ENCODE measurements around the gene PPARA. TPM values are rescaled to one million over a fixed set of nuclear protein-coding genes. Genes with fewer than 3 reads are reported as not detected.

PPARA gene
- total RNA-seq, 1 experiment from 2014 or later, result 14.5 TPM

- no TSS peak for BruUV-seq (replicated peaks)
- CTCF ChIA-PET, result no interaction called here
- H3K9me3 ChIP-seq (ENCODE audit: control insufficient read depth in 1 of 2, insufficient read depth in 1 of 2, low read depth in 1 of 2, low read length in 2 of 2), result no peaks in the 10 kb centered on the region
- H3K27ac ChIP-seq (ENCODE audit: low read depth, low read length), result no peak overlapping the region
- no peak for DNase-seq (ENCODE audit: low read depth, low spot score)
- H3K4me1 ChIP-seq (ENCODE audit: control insufficient read depth in 1 of 2, insufficient read depth in 2 of 2, low read length in 2 of 2), result no peaks in the 10 kb centered on the region
- no peaks in the 10 kb centered on the region for H3K9me2 ChIP-seq (ENCODE audit: insufficient read depth)
- no peak overlapping the region for H3K9ac ChIP-seq (ENCODE audit: low read length)
- no peaks in the 10 kb centered on the region for H3K27me3 ChIP-seq (ENCODE audit: insufficient read depth, low read length)
- RAD21 ChIA-PET (ENCODE audit: low non-redundant PET in 1 of 2, low total read pairs in 2 of 2, uncharacterized antibody in 2 of 2, unreplicated experiment in 2 of 2), result no interaction called here
- POLR2A ChIA-PET, result no interaction called here
- H3K4me3 ChIP-seq (replicated peaks in 1 of 2; ENCODE audit: low read depth in 1 of 2, low read length in 2 of 2), result no peak overlapping the region
- H4K20me1 ChIP-seq (ENCODE audit: insufficient read depth), result no peaks in the 10 kb centered on the region
- H3K79me2 ChIP-seq (ENCODE audit: insufficient read depth, low read length), result no peaks in the 10 kb centered on the region
- H3K36me3 ChIP-seq (ENCODE audit: control insufficient read depth in 1 of 2, insufficient read depth in 2 of 2, low read length in 2 of 2), result no peaks in the 10 kb centered on the region
- H2AFZ ChIP-seq (ENCODE audit: low read depth, low read length, poor library complexity, severe bottlenecking), result no peak overlapping the region
- no peak overlapping the region for H3K4me2 ChIP-seq (ENCODE audit: low read length)
- intact Hi-C loops (cut with micrococcal nuclease), result no loop called here
- no peak for TF ChIP-seq SIN3A (IDR thresholded peaks at IDR 0.05; ENCODE audit: low read depth)
- no peak for TF ChIP-seq RAD21 (IDR thresholded peaks at IDR 0.05; ENCODE audit: low read depth)
- no peak for TF ChIP-seq JUND (IDR thresholded peaks at IDR 0.05)
- no peak for TF ChIP-seq EZH2phosphoT487 (IDR thresholded peaks at IDR 0.05; ENCODE audit: borderline replicate concordance)
- ATAC-seq, result no peak
These were observed 74.6 kb downstream of the PPARA start for GRCh38 chr22:46224898-46225290.

- intact Hi-C loops (cut with micrococcal nuclease), result no loop called here
- H3K9me3 ChIP-seq (ENCODE audit: control insufficient read depth in 1 of 2, insufficient read depth in 1 of 2, low read depth in 1 of 2, low read length in 2 of 2), result no peaks in the 10 kb centered on the region
- H4K20me1 ChIP-seq (ENCODE audit: insufficient read depth), result no peaks in the 10 kb centered on the region
- no peak overlapping the region for H3K27ac ChIP-seq (ENCODE audit: low read depth, low read length)
- TF ChIP-seq RAD21 (IDR thresholded peaks at IDR 0.05; ENCODE audit: low read depth) (no peak), YY1 (IDR thresholded peaks at IDR 0.05; ENCODE audit: extremely low read depth, insufficient replicate concordance, low read depth, low read length) (no peak), POLR2A (IDR thresholded peaks at IDR 0.05; ENCODE audit: borderline replicate concordance, extremely low read depth, insufficient read depth, insufficient read length) (no peak), POLR2AphosphoS5 (IDR thresholded peaks at IDR 0.05; ENCODE audit: low read depth, low read length) (no peak), EZH2 (IDR thresholded peaks at IDR 0.05) (no peak), EZH2phosphoT487 (IDR thresholded peaks at IDR 0.05; ENCODE audit: borderline replicate concordance) (no peak), ZNF274 (IDR thresholded peaks at IDR 0.05; ENCODE audit: low read depth, low read length) (no peak), CBX3 (IDR thresholded peaks at IDR 0.05; ENCODE audit: low read depth) (no peak), ELF1 (IDR thresholded peaks at IDR 0.05; ENCODE audit: borderline replicate concordance, low read depth) (no peak), FOSL1 (IDR thresholded peaks at IDR 0.05; ENCODE audit: low read depth) (no peak), TCF7L2 (IDR thresholded peaks at IDR 0.05; ENCODE audit: borderline replicate concordance, extremely low read depth, insufficient read depth, insufficient read length) (no peak), JUND (IDR thresholded peaks at IDR 0.05) (no peak), MAX (IDR thresholded peaks at IDR 0.05) (no peak), EGR1 (IDR thresholded peaks at IDR 0.05; ENCODE audit: low read depth) (no peak), REST (IDR thresholded peaks at IDR 0.05; ENCODE audit: low read depth) (no peak), SRF (IDR thresholded peaks at IDR 0.05; ENCODE audit: low read depth) (no peak), SP1 (IDR thresholded peaks at IDR 0.05; ENCODE audit: low read depth) (no peak), CEBPB (IDR thresholded peaks at IDR 0.05; ENCODE audit: low read depth) (no peak)
- RAD21 ChIA-PET (ENCODE audit: low non-redundant PET in 1 of 2, low total read pairs in 2 of 2, uncharacterized antibody in 2 of 2, unreplicated experiment in 2 of 2), result no interaction called here
- H3K36me3 ChIP-seq (ENCODE audit: control insufficient read depth in 1 of 2, insufficient read depth in 2 of 2, low read length in 2 of 2), result no peaks in the 10 kb centered on the region
- no peak overlapping the region for H3K4me3 ChIP-seq (replicated peaks in 1 of 2; ENCODE audit: low read depth in 1 of 2, low read length in 2 of 2)
- no peak overlapping the region for H3K4me2 ChIP-seq (ENCODE audit: low read length)
- no peaks in the 10 kb centered on the region for H3K9me2 ChIP-seq (ENCODE audit: insufficient read depth)
- H3K9ac ChIP-seq (ENCODE audit: low read length), result no peak overlapping the region
- H3K4me1 ChIP-seq (ENCODE audit: control insufficient read depth in 1 of 2, insufficient read depth in 2 of 2, low read length in 2 of 2), result no peaks in the 10 kb centered on the region
- ATAC-seq (no peak), DNase-seq (ENCODE audit: low read depth, low spot score) (no peak)
- H3K79me2 ChIP-seq (ENCODE audit: insufficient read depth, low read length), result no peaks in the 10 kb centered on the region
- no peaks in the 10 kb centered on the region for H3K27me3 ChIP-seq (ENCODE audit: insufficient read depth, low read length)
- POLR2A ChIA-PET, result no interaction called here
- no peak overlapping the region for H2AFZ ChIP-seq (ENCODE audit: low read depth, low read length, poor library complexity, severe bottlenecking)
- CTCF ChIA-PET, result no interaction called here
- BruUV-seq (replicated peaks), result no TSS peak
These were observed 75.3 kb downstream of the PPARA start for GRCh38 chr22:46225631-46226030.
